Esophagus muscularis mucosa (tissue), 4 donors: ENCODE data around the gene TERT. TPM values are rescaled to one million over a fixed set of nuclear protein-coding genes. Genes with fewer than 3 reads are reported as not detected.

Experiments
- DNase-seq: peaks from one replicate; pipeline ENCODE4 v3.0.0-alpha.2; 2017; ENCODE audit errors: extremely low spot score
- H3K27ac ChIP-seq, 4 donors: fragments of 200-600 bp; sonication (generic); replicated peaks in 1 of 4; 1 replicate in 3 of 4; 2 replicates in 1 of 4; pipeline ENCODE4 v1.5.1; 2016 to 2019; ENCODE audit warnings: mild to moderate bottlenecking in 1 of 4
- H3K27me3 ChIP-seq, 4 donors: fragments of 200-600 bp; sonication (generic); one replicate each; pipeline versions ENCODE4 v1.5.1 to v1.6.0; 2016 to 2019
- H3K36me3 ChIP-seq, 4 donors: fragments of 200-600 bp; sonication (generic); one replicate each; pipeline ENCODE4 v1.5.1; 2016 to 2019
- H3K4me1 ChIP-seq, 4 donors: fragments of 200-600 bp; sonication (generic); one replicate each; pipeline ENCODE4 v1.5.1; 2016 to 2019
- H3K4me3 ChIP-seq, 4 donors: fragments of 200-600 bp; sonication (generic); 1 replicate in 2 of 4; 2 replicates in 2 of 4; pipeline ENCODE4 v1.5.1; 2016 to 2019; ENCODE audit warnings: mild to moderate bottlenecking in 4 of 4, moderate library complexity in 1 of 4
- H3K9me3 ChIP-seq, 4 donors: fragments of 200-600 bp; sonication (generic); 1 replicate in 3 of 4; 2 replicates in 1 of 4; pipeline ENCODE4 v1.5.1; 2016 to 2019
- EP300 ChIP-seq: sonication (generic); formaldehyde crosslinking; IDR thresholded peaks from one replicate; pipeline ENCODE4 v1.6.1; 2017; ENCODE audit warnings: antibody characterized with exemption
- POLR2A ChIP-seq: fragments of 450-650 bp; IDR thresholded peaks from one replicate; pipeline ENCODE4 v1.6.1; 2017; ENCODE audit warnings: antibody characterized with exemption, moderate library complexity, mild to moderate bottlenecking, low read depth
- POLR2AphosphoS5 ChIP-seq, 2 donors: sonication (generic); formaldehyde crosslinking; IDR thresholded peaks; one replicate each; pipeline ENCODE4 v1.6.1; 2017; ENCODE audit warnings: antibody characterized with exemption in 2 of 2
- WGBS: methylation state at CpG from one replicate; pipeline ENCODE4 v1.1.5; 2018; 5-methylcytosine and 5-hydroxymethylcytosine counted together
- intact Hi-C: fragments of 100-400 bp; cut with DNase I; formaldehyde crosslinking; loops from one replicate; pipeline ENCODE4 v1.15.1; 2023
- total RNA-seq, 4 donors: library from RNA; depleted of rRNA; stranded (reverse); fragments of >200 nt; gene quantifications; one replicate each; pipeline versions ENCODE4 v1.1.0 to v1.2.1, GENCODE V29; 2016
- TF ChIP-seq, protein P1 (sequence below), 3 experiments: fragments of 200-600 bp in 2 of 3; fragments of 450-650 bp in 1 of 3; sonication (generic) in 2 of 3; IDR thresholded peaks; one replicate each; pipeline ENCODE4 v1.5.1; 2017 to 2019; ENCODE audit warnings: antibody characterized with exemption in 3 of 3, mild to moderate bottlenecking in 2 of 3, moderate library complexity in 1 of 3

TERT gene
- total RNA-seq, 4 donors from 2014 or later = not detected

DNA sequence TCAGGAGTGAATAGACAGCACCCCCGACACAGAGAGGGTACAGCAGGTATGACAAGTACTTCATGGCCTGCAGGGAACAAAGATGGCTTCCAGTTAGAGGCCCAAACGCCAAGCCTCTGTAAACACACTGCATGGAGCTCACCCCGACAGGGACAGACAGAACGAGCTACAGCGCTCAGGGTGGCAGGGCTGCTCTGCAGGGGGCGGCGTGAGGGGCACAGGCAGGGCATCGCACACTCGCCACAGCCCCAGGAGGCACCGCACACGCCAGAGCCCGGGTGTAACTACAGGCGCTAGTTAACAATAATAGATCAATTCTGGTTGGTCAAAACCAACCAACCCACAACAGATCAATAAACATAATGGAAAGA is 28.9 kb upstream of the TERT start:
- Histone ChIP-seq H3K9me3 (no peaks in the 10 kb centered on the region), H3K36me3 (peaks cover 65 to 76% (median 74%) of the 10 kb centered on the region in 4 donors), H3K27me3 (no peaks in the 10 kb centered on the region), H3K4me1 (peaks cover 0 to 18% (median 10%) of the 10 kb centered on the region in 4 donors), H3K4me3 (no peak overlapping the region), H3K27ac (no peak overlapping the region)
- no peak for DNase-seq
- intact Hi-C loops = no loop called here
- TF ChIP-seq EP300 (no peak), POLR2AphosphoS5 (IDR thresholded peaks at IDR 0.05) (no peak), POLR2A (no peak)
- TF ChIP-seq, protein P1, sequence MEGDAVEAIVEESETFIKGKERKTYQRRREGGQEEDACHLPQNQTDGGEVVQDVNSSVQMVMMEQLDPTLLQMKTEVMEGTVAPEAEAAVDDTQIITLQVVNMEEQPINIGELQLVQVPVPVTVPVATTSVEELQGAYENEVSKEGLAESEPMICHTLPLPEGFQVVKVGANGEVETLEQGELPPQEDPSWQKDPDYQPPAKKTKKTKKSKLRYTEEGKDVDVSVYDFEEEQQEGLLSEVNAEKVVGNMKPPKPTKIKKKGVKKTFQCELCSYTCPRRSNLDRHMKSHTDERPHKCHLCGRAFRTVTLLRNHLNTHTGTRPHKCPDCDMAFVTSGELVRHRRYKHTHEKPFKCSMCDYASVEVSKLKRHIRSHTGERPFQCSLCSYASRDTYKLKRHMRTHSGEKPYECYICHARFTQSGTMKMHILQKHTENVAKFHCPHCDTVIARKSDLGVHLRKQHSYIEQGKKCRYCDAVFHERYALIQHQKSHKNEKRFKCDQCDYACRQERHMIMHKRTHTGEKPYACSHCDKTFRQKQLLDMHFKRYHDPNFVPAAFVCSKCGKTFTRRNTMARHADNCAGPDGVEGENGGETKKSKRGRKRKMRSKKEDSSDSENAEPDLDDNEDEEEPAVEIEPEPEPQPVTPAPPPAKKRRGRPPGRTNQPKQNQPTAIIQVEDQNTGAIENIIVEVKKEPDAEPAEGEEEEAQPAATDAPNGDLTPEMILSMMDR (IDR thresholded peaks at IDR 0.05) = no peak
- 95% methylated on average over 13 of the region's 13 CpGs for WGBS

DNA sequence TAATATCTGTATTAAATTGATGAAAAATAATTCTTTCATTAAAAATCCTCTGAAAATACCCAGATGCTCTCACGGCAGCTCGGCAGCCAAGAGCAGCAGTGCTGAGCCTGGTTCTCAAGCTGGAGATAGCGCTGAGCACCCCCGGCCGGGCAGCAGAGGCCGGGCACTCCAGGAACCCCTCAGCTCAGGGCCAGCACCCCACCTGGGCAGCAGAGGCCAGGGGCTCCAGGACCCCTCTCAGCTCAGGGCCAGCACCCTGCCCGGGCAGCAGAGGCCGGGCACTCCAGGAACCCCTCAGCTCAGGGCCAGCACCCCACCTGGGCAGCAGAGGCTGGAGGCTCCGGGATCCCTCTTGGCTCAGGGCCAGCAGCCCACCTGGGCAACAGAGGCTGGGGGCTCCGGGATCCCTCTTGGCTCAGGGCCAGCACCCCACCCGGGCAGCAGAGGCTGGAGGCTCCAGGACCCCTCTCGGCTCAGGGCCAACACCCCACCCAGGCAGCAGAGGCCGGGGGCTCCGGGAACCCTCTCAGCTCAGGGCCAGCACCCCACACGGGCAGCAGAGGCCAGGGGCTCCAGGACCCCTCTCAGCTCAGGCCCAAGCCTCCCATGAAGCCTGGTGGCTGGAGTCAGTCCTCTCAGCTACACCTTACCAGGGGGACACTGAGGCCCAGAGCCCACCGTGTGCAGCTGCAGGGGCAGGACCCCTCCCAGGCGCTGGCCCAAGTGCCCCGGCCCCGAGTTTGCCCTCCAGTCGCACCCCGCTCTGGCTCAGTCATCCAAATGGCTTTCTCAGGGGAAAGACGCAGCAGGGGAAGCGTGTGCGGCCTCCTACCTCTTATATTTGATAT is 28.3 kb upstream of the TERT start:
- Histone ChIP-seq H3K4me3 (no peak overlapping the region), H3K9me3 (no peaks in the 10 kb centered on the region), H3K27ac (no peak overlapping the region), H3K4me1 (peaks cover 0 to 13% (median 4%) of the 10 kb centered on the region in 4 donors), H3K36me3 (peaks cover 70 to 80% (median 79%) of the 10 kb centered on the region in 4 donors), H3K27me3 (no peaks in the 10 kb centered on the region)
- TF ChIP-seq EP300 (no peak), POLR2AphosphoS5 (IDR thresholded peaks at IDR 0.05) (no peak), POLR2A (no peak)
- TF ChIP-seq, protein P1 (IDR thresholded peaks at IDR 0.05) = no peak
- DNase-seq = no peak
- WGBS = 87% methylated on average over 23 of the region's 24 CpGs
- intact Hi-C loops = no loop called here

DNA sequence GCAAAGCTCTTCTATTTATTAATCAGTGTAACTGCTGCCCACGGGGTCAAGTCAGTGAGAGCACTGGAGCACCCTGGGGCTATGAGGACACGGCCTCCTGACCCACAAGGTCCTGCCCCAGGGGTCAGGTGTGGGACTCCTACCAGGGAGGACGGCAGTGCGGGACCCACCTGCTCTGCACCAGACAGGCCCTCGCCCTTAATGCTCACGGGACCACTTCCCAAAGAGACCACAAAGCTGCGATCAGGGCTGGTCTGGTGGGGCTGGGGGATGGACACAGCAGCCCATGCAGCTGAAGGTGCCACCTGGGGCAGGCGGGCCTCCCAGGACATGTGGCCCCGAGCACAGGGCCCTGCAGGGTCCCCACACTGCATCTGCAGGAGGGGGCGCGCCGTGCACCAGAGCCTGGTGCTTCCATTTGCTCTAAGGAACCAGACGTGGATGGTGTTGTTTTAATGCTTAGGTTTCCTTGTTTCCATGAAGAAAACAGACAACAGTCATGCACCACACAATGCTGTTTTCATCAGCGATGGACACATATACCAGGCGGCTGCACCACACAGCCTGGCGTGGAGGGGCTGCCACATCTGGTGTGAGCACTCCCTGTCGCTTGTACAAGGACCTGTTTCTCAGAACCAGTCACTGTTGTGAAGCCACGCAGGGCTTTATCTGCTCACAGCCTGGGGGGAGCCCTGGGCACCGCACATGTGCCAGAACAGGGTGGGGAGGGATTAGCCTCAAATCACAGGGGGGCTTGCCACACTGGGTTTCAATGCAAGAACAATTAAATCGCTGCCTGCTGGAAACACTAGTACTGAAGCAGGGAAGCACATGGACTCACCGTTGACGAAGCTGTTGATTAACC is 27.4 kb upstream of the TERT start:
- Histone ChIP-seq H3K36me3 (peaks cover 79 to 89% (median 88%) of the 10 kb centered on the region in 4 donors), H3K4me1 (peaks cover 0 to 9% (median 4%) of the 10 kb centered on the region in 4 donors), H3K4me3 (no peak overlapping the region), H3K27me3 (no peaks in the 10 kb centered on the region), H3K9me3 (no peaks in the 10 kb centered on the region), H3K27ac (no peak overlapping the region)
- intact Hi-C loops = no loop called here
- DNase-seq = no peak
- TF ChIP-seq, protein P1 (IDR thresholded peaks at IDR 0.05) = no peak
- TF ChIP-seq EP300 (no peak), POLR2A (no peak), POLR2AphosphoS5 (IDR thresholded peaks at IDR 0.05) (no peak)
- 89% methylated on average over 17 of the region's 22 CpGs for WGBS

DNA sequence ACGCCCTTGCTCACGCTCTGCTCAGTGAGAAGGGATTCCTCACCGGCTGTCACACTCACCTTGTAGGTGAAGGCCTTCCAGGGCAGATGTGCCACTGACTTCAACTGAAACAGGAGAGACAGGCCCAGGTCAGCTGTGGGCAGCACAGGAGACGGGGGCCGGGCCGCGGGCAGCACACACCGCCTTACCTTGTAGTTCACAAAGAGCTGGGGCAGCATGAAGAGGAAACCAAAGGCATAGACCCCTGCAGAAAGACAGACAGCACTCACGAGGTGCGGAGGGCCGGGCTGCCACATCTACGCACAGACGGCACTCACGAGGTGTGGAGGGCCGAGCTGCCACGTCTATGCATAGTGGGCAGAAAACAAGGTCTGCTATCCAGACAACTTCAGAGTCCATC is 26.7 kb upstream of the TERT start:
- Histone ChIP-seq H3K27ac (no peak overlapping the region), H3K4me1 (peaks cover 0 to 3% (median under 1%) of the 10 kb centered on the region in 4 donors), H3K4me3 (no peak overlapping the region), H3K36me3 (peaks cover 79 to 95% (median 91%) of the 10 kb centered on the region in 4 donors), H3K27me3 (no peaks in the 10 kb centered on the region), H3K9me3 (no peaks in the 10 kb centered on the region)
- intact Hi-C loops = no loop called here
- no peak for DNase-seq
- no peak for TF ChIP-seq EP300
- no peak for TF ChIP-seq POLR2A
- no peak for TF ChIP-seq POLR2AphosphoS5 (IDR thresholded peaks at IDR 0.05)
- TF ChIP-seq, protein P1 (IDR thresholded peaks at IDR 0.05) = no peak
- WGBS = 97% methylated on average over 16 of the region's 16 CpGs
